B cell (primary cell): Measurements from ENCODE around the gene ELAVL3. TPM values are rescaled to one million over a fixed set of nuclear protein-coding genes. Genes with fewer than 3 reads are reported as not detected.

Experiments used
- ATAC-seq: fragments of 200-7000 bp; cut with Tn5 transposase; one replicate; pipeline ENCODE4 v1.10.0; 2021; ENCODE audit warnings: low read depth, mild to moderate bottlenecking, moderate number of reproducible peaks, moderate library complexity
- CTCF ChIA-PET: fragments of 350-600 bp; sonication (Branson Sonifier 250); formaldehyde crosslinking; loops from one replicate; lab custom pipeline; 2021; ENCODE audit warnings: antibody characterized with exemption, inconsistent platforms; lab: Charles Lee
- POLR2A ChIA-PET: fragments of 350-600 bp; sonication (Branson Sonifier 250); formaldehyde crosslinking; loops from one replicate; lab custom pipeline; 2021; ENCODE audit warnings: antibody characterized with exemption; lab: Charles Lee
- DNase-seq: peaks from one replicate; pipeline ENCODE4 v3.0.0; 2013
- H2AFZ ChIP-seq: 2 replicates; pipeline ENCODE4 v1.6.1; 2012; ENCODE audit warnings: mild to moderate bottlenecking, low read depth, low read length; ENCODE audit not compliant: insufficient read depth, poor library complexity, severe bottlenecking
- H3K27ac ChIP-seq, 2 donors: 1 replicate in 1 of 2; 2 replicates in 1 of 2; pipeline ENCODE4 v1.5.1; 2012 to 2013; ENCODE audit warnings: low read length in 2 of 2, mild to moderate bottlenecking in 2 of 2, moderate library complexity in 1 of 2
- H3K27me3 ChIP-seq, 4 experiments: fragments of 200-600 bp in 1 of 4; sonication (generic) in 1 of 4; replicated peaks in 1 of 4; 1 replicate in 2 of 4; 2 replicates in 2 of 4; pipeline versions ENCODE4 v1.6.1 to v1.7.0; 2013 to 2016; ENCODE audit warnings: low read length in 3 of 4, mild to moderate bottlenecking in 2 of 4, mixed read lengths in 1 of 4, moderate library complexity in 1 of 4; ENCODE audit not compliant: insufficient read depth in 4 of 4, control insufficient read depth in 3 of 4; ENCODE audit errors: control extremely low read depth in 1 of 4
- H3K36me3 ChIP-seq, 2 experiments: replicated peaks in 1 of 2; 1 replicate in 1 of 2; 2 replicates in 1 of 2; pipeline versions ENCODE4 v1.6.1 to v1.7.1; 2013; ENCODE audit warnings: low read length in 1 of 2; ENCODE audit not compliant: insufficient read depth in 2 of 2, control insufficient read depth in 1 of 2; ENCODE audit errors: control extremely low read depth in 1 of 2, extremely low read depth in 1 of 2
- H3K4me1 ChIP-seq, 2 donors: fragments of 200-600 bp in 1 of 2; sonication (generic) in 1 of 2; 1 replicate in 1 of 2; 2 replicates in 1 of 2; pipeline versions ENCODE4 v1.5.1 to v1.6.1; 2013 to 2017; ENCODE audit warnings: low read length in 2 of 2; ENCODE audit not compliant: control insufficient read depth in 2 of 2, insufficient read depth in 2 of 2
- H3K4me2 ChIP-seq: replicated peaks from 2 replicates; pipeline ENCODE3; 2012; ENCODE audit warnings: mild to moderate bottlenecking, low read depth, low read length; ENCODE audit not compliant: poor library complexity, severe bottlenecking
- H3K4me3 ChIP-seq, 5 experiments: fragments of 200-600 bp in 1 of 5; sonication (generic) in 1 of 5; 1 replicate in 3 of 5; 2 replicates in 2 of 5; pipeline versions ENCODE4 v1.5.1 to v1.7.0; 2011 to 2016; ENCODE audit warnings: low read length in 4 of 5, mild to moderate bottlenecking in 4 of 5, low read depth in 2 of 5, control low read depth in 1 of 5, moderate library complexity in 1 of 5; ENCODE audit not compliant: insufficient read depth in 1 of 5; ENCODE audit errors: control extremely low read depth in 1 of 5, extremely low read depth in 1 of 5
- H3K79me2 ChIP-seq: fragments of 200-600 bp; sonication (generic); one replicate; pipeline ENCODE4 v1.6.0; 2016; ENCODE audit warnings: low read length; ENCODE audit not compliant: control insufficient read depth, insufficient read depth
- H3K9ac ChIP-seq: fragments of 200-600 bp; sonication (generic); 2 replicates; pipeline ENCODE4 v1.6.1; 2017; ENCODE audit warnings: mild to moderate bottlenecking, low read length, moderate library complexity
- H3K9me3 ChIP-seq, 3 donors: one replicate each; pipeline versions ENCODE4 v1.6.1 to v1.7.1; 2013; ENCODE audit warnings: low read length in 2 of 3; ENCODE audit not compliant: control insufficient read depth in 2 of 3, insufficient read depth in 1 of 3; ENCODE audit errors: control extremely low read depth in 1 of 3
- H4K20me1 ChIP-seq: 2 replicates; pipeline ENCODE4 v1.6.0; 2012; ENCODE audit warnings: mild to moderate bottlenecking, low read length; ENCODE audit not compliant: insufficient read depth, control insufficient read depth, poor library complexity, severe bottlenecking
- H3K27ac Mint-ChIP-seq: one replicate; pipeline ENCODE4 v1.8.0; 2021; ENCODE audit warnings: mixed read lengths
- H3K27me3 Mint-ChIP-seq: one replicate; pipeline ENCODE4 v1.8.0; 2021; ENCODE audit warnings: mixed read lengths
- H3K4me1 Mint-ChIP-seq: one replicate; pipeline ENCODE4 v1.8.0; 2021; ENCODE audit warnings: mixed read lengths
- H3K4me3 Mint-ChIP-seq: one replicate; pipeline ENCODE4 v1.8.0; 2021; ENCODE audit warnings: mixed read lengths
- H3K9me3 Mint-ChIP-seq: one replicate; pipeline ENCODE4 v1.8.0; 2022; ENCODE audit warnings: mixed read lengths; ENCODE audit not compliant: insufficient read depth
- EZH2 ChIP-seq: IDR thresholded peaks from 2 replicates; pipeline ENCODE4 v1.6.1; 2012; ENCODE audit warnings: borderline replicate concordance, low read depth, mild to moderate bottlenecking, moderate library complexity, low read length; ENCODE audit not compliant: insufficient read depth, poor library complexity, severe bottlenecking
- WGBS: methylation state at CpG from one replicate; pipeline ENCODE4 v1.1.5; 2013; ENCODE audit warnings: missing lambda C conversion rate; ENCODE audit not compliant: insufficient coverage; 5-methylcytosine and 5-hydroxymethylcytosine counted together
- intact Hi-C: fragments of 100-400 bp; cut with micrococcal nuclease; formaldehyde crosslinking; loops from one replicate; pipeline ENCODE4 v1.10.0; 2022
- polyA plus RNA-seq: library from polyadenylated mRNA; depleted of rRNA; stranded (reverse); fragments of >200 nt; gene quantifications from 2 replicates; pipeline ENCODE4 v1.2.3, GENCODE V29; 2012
- total RNA-seq, 2 donors: library from RNA; stranded (reverse); fragments of 120-200 nt in 1 of 2; gene quantifications; 1 replicate in 1 of 2; 2 replicates in 1 of 2; pipeline versions ENCODE4 v1.2.3 to v1.2.4, GENCODE V29; 2013 to 2022
- TF ChIP-seq, protein P1 (sequence below): fragments of 200-600 bp; IDR thresholded peaks from one replicate; pipeline ENCODE4 v1.8.0; 2022; ENCODE audit warnings: antibody characterized with exemption, mild to moderate bottlenecking

ELAVL3 gene
- total and polyA plus RNA-seq, 2 donors (not counting 1 experiment from before 2014, with no cell fraction given): 0.01 TPM; not detected in 1

DNA sequence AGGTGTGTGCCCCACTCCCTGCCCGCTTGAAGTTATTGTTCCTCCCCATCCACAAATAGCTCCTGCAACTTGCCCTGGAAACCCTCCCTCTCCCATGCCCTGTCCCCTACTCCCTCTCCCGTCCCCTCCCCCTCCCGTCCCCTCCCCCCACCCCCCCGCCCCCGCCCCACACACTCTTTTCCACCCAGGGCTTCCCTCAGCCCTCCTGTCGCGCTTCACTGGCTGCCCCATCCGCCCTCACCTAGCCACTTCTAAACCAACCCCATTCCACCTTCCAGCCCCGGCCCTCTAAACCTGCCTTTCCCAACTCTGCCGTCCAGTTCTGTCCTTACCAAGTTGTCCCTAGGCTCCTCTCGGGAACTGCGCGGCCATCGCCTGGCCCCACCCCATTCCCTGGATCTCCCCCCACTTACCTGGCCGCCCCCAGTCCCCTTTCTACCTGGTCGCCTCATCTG, 62.7 kb downstream of the ELAVL3 start:
- Histone ChIP-seq H4K20me1 (no peaks in the 10 kb centered on the region), H3K9me3 (peaks cover 0 to 35% (median 0%) of the 10 kb centered on the region in 3 donors), H2AFZ (peak overlapping the region; percentile 68), H3K36me3 (no peaks in the 10 kb centered on the region), H3K79me2 (no peaks in the 10 kb centered on the region), H3K4me1 (peaks cover 46 to 50% of the 10 kb centered on the region in 2 donors), H3K27me3 (peaks cover 0 to 48% (median 22%) of the 10 kb centered on the region in 4 experiments), H3K4me2 (peak overlapping the region; percentile 95), H3K4me3 (peak overlapping the region in 4 of 5 experiments; percentile 41 to 49 (median 44)), H3K9ac (peak overlapping the region; percentile 65), H3K27ac (no peak overlapping the region)
- peak overlapping the region; percentile 81 for H3K4me3 Mint-ChIP-seq
- DNase-seq: no peak
- H3K9me3 Mint-ChIP-seq: no peaks in the 10 kb centered on the region
- TF ChIP-seq, protein P1, sequence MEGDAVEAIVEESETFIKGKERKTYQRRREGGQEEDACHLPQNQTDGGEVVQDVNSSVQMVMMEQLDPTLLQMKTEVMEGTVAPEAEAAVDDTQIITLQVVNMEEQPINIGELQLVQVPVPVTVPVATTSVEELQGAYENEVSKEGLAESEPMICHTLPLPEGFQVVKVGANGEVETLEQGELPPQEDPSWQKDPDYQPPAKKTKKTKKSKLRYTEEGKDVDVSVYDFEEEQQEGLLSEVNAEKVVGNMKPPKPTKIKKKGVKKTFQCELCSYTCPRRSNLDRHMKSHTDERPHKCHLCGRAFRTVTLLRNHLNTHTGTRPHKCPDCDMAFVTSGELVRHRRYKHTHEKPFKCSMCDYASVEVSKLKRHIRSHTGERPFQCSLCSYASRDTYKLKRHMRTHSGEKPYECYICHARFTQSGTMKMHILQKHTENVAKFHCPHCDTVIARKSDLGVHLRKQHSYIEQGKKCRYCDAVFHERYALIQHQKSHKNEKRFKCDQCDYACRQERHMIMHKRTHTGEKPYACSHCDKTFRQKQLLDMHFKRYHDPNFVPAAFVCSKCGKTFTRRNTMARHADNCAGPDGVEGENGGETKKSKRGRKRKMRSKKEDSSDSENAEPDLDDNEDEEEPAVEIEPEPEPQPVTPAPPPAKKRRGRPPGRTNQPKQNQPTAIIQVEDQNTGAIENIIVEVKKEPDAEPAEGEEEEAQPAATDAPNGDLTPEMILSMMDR: no peak
- TF ChIP-seq EZH2: no peak
- peaks cover 18% of the 10 kb centered on the region for H3K27me3 Mint-ChIP-seq
- intact Hi-C loops: no loop called here
- peaks cover 43% of the 10 kb centered on the region for H3K4me1 Mint-ChIP-seq
- no peak overlapping the region for H3K27ac Mint-ChIP-seq
- WGBS: 2% methylated on average over 11 of the region's 16 CpGs
- POLR2A ChIA-PET: interaction anchor here (0.7 to 1.0 kb wide), 2 partner anchors 36 to 49 kb away, joined by 3 read pairs; no protein-coding TSS in a partner anchor
- ATAC-seq: no peak
- CTCF ChIA-PET: interaction anchor here (0.6 to 1.7 kb wide), 3 partner anchors 12 to 35 kb away, joined by 3 to 5 read pairs (median 5); partner anchors contain the start of gene EPOR

GRCh38 chr19:11416346-11417052, 64.3 kb downstream of the ELAVL3 start:
- TF ChIP-seq, protein P1: no peak
- no peak for TF ChIP-seq EZH2
- DNase-seq: no peak
- Histone ChIP-seq H3K36me3 (no peaks in the 10 kb centered on the region), H3K9me3 (peaks cover 0 to 18% (median 0%) of the 10 kb centered on the region in 3 donors), H3K27me3 (peaks cover 0 to 34% (median 16%) of the 10 kb centered on the region in 4 experiments), H3K4me3 (no peak overlapping the region), H2AFZ (no peak overlapping the region), H3K9ac (no peak overlapping the region), H4K20me1 (no peaks in the 10 kb centered on the region), H3K27ac (no peak overlapping the region), H3K4me1 (peaks cover 31 to 34% of the 10 kb centered on the region in 2 donors), H3K4me2 (no peak overlapping the region), H3K79me2 (no peaks in the 10 kb centered on the region)
- 99% methylated on average over 9 of the region's 17 CpGs for WGBS
- Mint-ChIP-seq H3K4me3 (no peak overlapping the region), H3K9me3 (no peaks in the 10 kb centered on the region), H3K27ac (no peak overlapping the region), H3K27me3 (peaks cover 14% of the 10 kb centered on the region), H3K4me1 (peaks cover 27% of the 10 kb centered on the region)
- ChIA-PET CTCF (interaction anchor here (0.7 kb wide), 2 partner anchors 14 to 19 kb away, joined by 3 read pairs; partner anchors contain the start of genes ODAD3 and PRKCSH), POLR2A (interaction anchor here (0.7 kb wide), 1 partner anchor 13 kb away, joined by 4 read pairs; no protein-coding TSS in a partner anchor)
- ATAC-seq: no peak
- intact Hi-C loops: no loop called here
